H9 (cell line): ENCODE data around the gene TTR. TPM values are rescaled to one million over a fixed set of nuclear protein-coding genes. Genes with fewer than 3 reads are reported as not detected.

Source experiments
- DNase-seq: peaks from one replicate; pipeline ENCODE4 v3.0.0-alpha.2; 2017
- H2AFZ ChIP-seq: one replicate; pipeline ENCODE4 v1.6.1; 2013; ENCODE audit warnings: mild to moderate bottlenecking, low read length, control low read depth, moderate library complexity
- H2AK5ac ChIP-seq: 2 replicates; pipeline ENCODE4 v1.6.1; 2013; ENCODE audit warnings: low read length, control low read depth, mixed read lengths; ENCODE audit not compliant: insufficient read length
- H2BK120ac ChIP-seq: one replicate; pipeline ENCODE4 v1.6.1; 2013; ENCODE audit warnings: low read depth, mild to moderate bottlenecking, low read length, control low read depth, inconsistent platforms; ENCODE audit not compliant: poor library complexity, severe bottlenecking
- H2BK12ac ChIP-seq: 2 replicates; pipeline ENCODE4 v1.6.1; 2013; ENCODE audit warnings: low read length, control low read depth, mixed read lengths, low read depth; ENCODE audit not compliant: insufficient read length
- H2BK15ac ChIP-seq: 2 replicates; pipeline ENCODE4 v1.6.1; 2013; ENCODE audit warnings: low read depth, low read length, control low read depth
- H2BK20ac ChIP-seq: one replicate; pipeline ENCODE4 v1.6.1; 2013; ENCODE audit warnings: low read depth, mild to moderate bottlenecking, low read length, control low read depth, inconsistent platforms; ENCODE audit not compliant: poor library complexity, severe bottlenecking
- H2BK5ac ChIP-seq: 2 replicates; pipeline ENCODE4 v1.6.1; 2013; ENCODE audit warnings: low read length, control low read depth, mixed read lengths; ENCODE audit not compliant: insufficient read length
- H3K14ac ChIP-seq: 2 replicates; pipeline ENCODE4 v1.6.1; 2013; ENCODE audit warnings: low read length, control low read depth; ENCODE audit not compliant: insufficient read depth
- H3K18ac ChIP-seq: 2 replicates; pipeline ENCODE4 v1.6.1; 2013; ENCODE audit warnings: low read depth, mild to moderate bottlenecking, mixed read lengths, low read length, control low read depth; ENCODE audit not compliant: insufficient read length
- H3K23ac ChIP-seq: 2 replicates; pipeline ENCODE4 v1.6.1; 2013; ENCODE audit warnings: low read length, control low read depth, mixed read lengths, low read depth; ENCODE audit not compliant: insufficient read length
- H3K23me2 ChIP-seq: 2 replicates; pipeline ENCODE4 v1.6.1; 2013; ENCODE audit warnings: low read depth, mild to moderate bottlenecking, mixed read lengths, low read length, control low read depth; ENCODE audit not compliant: insufficient read length, poor library complexity, severe bottlenecking
- H3K27ac ChIP-seq: 2 replicates; pipeline ENCODE4 v1.5.1; 2013; ENCODE audit warnings: low read length, control low read depth, mixed read lengths, low read depth; ENCODE audit not compliant: insufficient read length
- H3K27me3 ChIP-seq: 2 replicates; pipeline ENCODE4 v1.6.1; 2013; ENCODE audit warnings: low read length, control low read depth, inconsistent platforms; ENCODE audit not compliant: insufficient read depth
- H3K4ac ChIP-seq: 2 replicates; pipeline ENCODE4 v1.6.1; 2013; ENCODE audit warnings: low read depth, mild to moderate bottlenecking, control low read depth, inconsistent platforms, low read length, moderate library complexity
- H3K4me1 ChIP-seq: 2 replicates; pipeline ENCODE4 v1.6.1; 2013; ENCODE audit warnings: low read length, control low read depth, inconsistent platforms; ENCODE audit not compliant: insufficient read depth
- H3K4me2 ChIP-seq: 2 replicates; pipeline ENCODE4 v1.6.1; 2013; ENCODE audit warnings: low read length, control low read depth, mixed read lengths; ENCODE audit not compliant: insufficient read length, insufficient read depth
- H3K56ac ChIP-seq: 2 replicates; pipeline ENCODE4 v1.6.1; 2013; ENCODE audit warnings: low read depth, mild to moderate bottlenecking, mixed read lengths, low read length, control low read depth; ENCODE audit not compliant: insufficient read length
- H3K79me1 ChIP-seq: 2 replicates; pipeline ENCODE4 v1.6.1; 2013; ENCODE audit warnings: low read depth, mild to moderate bottlenecking, moderate library complexity, low read length, control low read depth, inconsistent platforms; ENCODE audit not compliant: insufficient read depth, poor library complexity, severe bottlenecking
- H3K79me2 ChIP-seq: 2 replicates; pipeline ENCODE4 v1.6.1; 2013; ENCODE audit warnings: low read length, control low read depth, inconsistent platforms; ENCODE audit not compliant: insufficient read depth
- H3K9ac ChIP-seq: 2 replicates; pipeline ENCODE4 v1.6.1; 2013; ENCODE audit warnings: low read length, control low read depth, mixed read lengths; ENCODE audit not compliant: insufficient read length; ENCODE audit errors: extremely low read depth
- H3K9me3 ChIP-seq: one replicate; pipeline ENCODE4 v1.6.1; 2013; ENCODE audit warnings: low read depth, low read length, inconsistent platforms; ENCODE audit not compliant: control insufficient read depth
- H3T11ph ChIP-seq: one replicate; pipeline ENCODE4 v1.6.1; 2013; ENCODE audit warnings: mild to moderate bottlenecking, low read length, control low read depth, inconsistent platforms
- H4K20me1 ChIP-seq: one replicate; pipeline ENCODE4 v1.6.1; 2013; ENCODE audit not compliant: control insufficient read depth, insufficient read length, insufficient read depth
- H4K5ac ChIP-seq: 2 replicates; pipeline ENCODE4 v1.6.1; 2013; ENCODE audit warnings: low read depth, mild to moderate bottlenecking, mixed read lengths, low read length, control low read depth; ENCODE audit not compliant: insufficient read length
- H4K8ac ChIP-seq: replicated peaks from 2 replicates; pipeline ENCODE4 v1.6.1; 2013; ENCODE audit warnings: low read length, control low read depth, mixed read lengths, low read depth; ENCODE audit not compliant: insufficient read length
- H4K91ac ChIP-seq: 2 replicates; pipeline ENCODE4 v1.6.1; 2013; ENCODE audit warnings: low read depth, mild to moderate bottlenecking, moderate library complexity, mixed read lengths, low read length, control low read depth; ENCODE audit not compliant: insufficient read length
- H3K27ac Mint-ChIP-seq, 3 experiments: 2 replicates in 2 of 3; 3 replicates in 1 of 3; pipeline ENCODE4 v1.8.0; 2020 to 2021; ENCODE audit warnings: mixed read lengths in 3 of 3, mild to moderate bottlenecking in 1 of 3, moderate library complexity in 1 of 3
- H3K27me3 Mint-ChIP-seq: 2 replicates; pipeline ENCODE4 v1.8.0; 2021; ENCODE audit warnings: low read depth, mild to moderate bottlenecking, moderate library complexity, mixed read lengths
- H3K36me3 Mint-ChIP-seq, 3 experiments: 2 replicates in 2 of 3; 3 replicates in 1 of 3; pipeline ENCODE4 v1.8.0; 2020 to 2021; ENCODE audit warnings: low read depth in 3 of 3, mixed read lengths in 3 of 3; ENCODE audit not compliant: insufficient read depth in 1 of 3
- H3K4me1 Mint-ChIP-seq, 2 experiments: 2 replicates each; pipeline ENCODE4 v1.8.0; 2020; ENCODE audit warnings: mixed read lengths in 2 of 2
- H3K4me3 Mint-ChIP-seq, 2 experiments: 2 replicates in 1 of 2; 3 replicates in 1 of 2; pipeline ENCODE4 v1.8.0; 2020 to 2021; ENCODE audit warnings: mild to moderate bottlenecking in 2 of 2, mixed read lengths in 2 of 2, moderate library complexity in 1 of 2
- H3K9me3 Mint-ChIP-seq, 2 experiments: 2 replicates in 1 of 2; 3 replicates in 1 of 2; pipeline ENCODE4 v1.8.0; 2020; ENCODE audit warnings: mild to moderate bottlenecking in 2 of 2, mixed read lengths in 2 of 2, moderate library complexity in 1 of 2
- WGBS: extraction: QIAGEN DNeasy Blood & Tissue Kit; methylation state at CpG from one replicate; pipeline ENCODE4 v1.1.7; 2013; ENCODE audit warnings: missing lambda C conversion rate, low lambda C conversion rate, mixed read lengths; ENCODE audit not compliant: insufficient read length; ENCODE audit errors: extremely low coverage; 5-methylcytosine and 5-hydroxymethylcytosine counted together
- total RNA-seq: library from RNA; stranded (reverse); gene quantifications from 2 replicates; pipeline ENCODE4 v1.2.1, GENCODE V29; 2021
- TF ChIP-seq, protein P1 (sequence below): fragments of 200-600 bp; sonication (generic); conservative IDR thresholded peaks from 3 replicates; pipeline ENCODE4 v1.8.0; 2021; ENCODE audit warnings: antibody characterized with exemption, mild to moderate bottlenecking

The TTR gene
- total RNA-seq, 1 experiment from 2014 or later = not detected

GRCh38 chr18:31586616-31587015 is 5.1 kb upstream of the TTR start:
- Histone ChIP-seq H2BK120ac (no peak overlapping the region), H3T11ph (no peak overlapping the region)

More at GRCh38 chr18:31586616-31587015, 5.1 kb upstream of the TTR start:
- Histone ChIP-seq H3K23ac (no peak overlapping the region), H4K5ac (no peak overlapping the region), H2AK5ac (no peak overlapping the region), H3K79me2 (no peaks in the 10 kb centered on the region), H3K4ac (no peak overlapping the region), H3K79me1 (no peaks in the 10 kb centered on the region), H2BK15ac (no peak overlapping the region), H2BK5ac (no peak overlapping the region), H3K9ac (no peak overlapping the region), H2BK20ac (no peak overlapping the region), H3K9me3 (no peaks in the 10 kb centered on the region), H3K23me2 (no peaks in the 10 kb centered on the region), H4K8ac (no peak overlapping the region), H2AFZ (no peak overlapping the region), H4K91ac (no peak overlapping the region), H3K4me2 (no peak overlapping the region), H3K56ac (no peak overlapping the region), H3K27me3 (no peaks in the 10 kb centered on the region), H3K4me1 (no peaks in the 10 kb centered on the region), H3K27ac (no peak overlapping the region), H3K14ac (no peak overlapping the region), H4K20me1 (no peaks in the 10 kb centered on the region), H3K18ac (no peak overlapping the region), H2BK12ac (no peak overlapping the region)
- H3K9me3 Mint-ChIP-seq = no peaks in the 10 kb centered on the region
- peaks cover 0 to 2% of the 10 kb centered on the region in 2 experiments; a peak in 1 of 4 replicates for H3K4me1 Mint-ChIP-seq
- DNase-seq = no peak
- H3K4me3 Mint-ChIP-seq = no peak overlapping the region
- no peaks in the 10 kb centered on the region for H3K36me3 Mint-ChIP-seq
- no peaks in the 10 kb centered on the region for H3K27me3 Mint-ChIP-seq
- TF ChIP-seq, protein P1, sequence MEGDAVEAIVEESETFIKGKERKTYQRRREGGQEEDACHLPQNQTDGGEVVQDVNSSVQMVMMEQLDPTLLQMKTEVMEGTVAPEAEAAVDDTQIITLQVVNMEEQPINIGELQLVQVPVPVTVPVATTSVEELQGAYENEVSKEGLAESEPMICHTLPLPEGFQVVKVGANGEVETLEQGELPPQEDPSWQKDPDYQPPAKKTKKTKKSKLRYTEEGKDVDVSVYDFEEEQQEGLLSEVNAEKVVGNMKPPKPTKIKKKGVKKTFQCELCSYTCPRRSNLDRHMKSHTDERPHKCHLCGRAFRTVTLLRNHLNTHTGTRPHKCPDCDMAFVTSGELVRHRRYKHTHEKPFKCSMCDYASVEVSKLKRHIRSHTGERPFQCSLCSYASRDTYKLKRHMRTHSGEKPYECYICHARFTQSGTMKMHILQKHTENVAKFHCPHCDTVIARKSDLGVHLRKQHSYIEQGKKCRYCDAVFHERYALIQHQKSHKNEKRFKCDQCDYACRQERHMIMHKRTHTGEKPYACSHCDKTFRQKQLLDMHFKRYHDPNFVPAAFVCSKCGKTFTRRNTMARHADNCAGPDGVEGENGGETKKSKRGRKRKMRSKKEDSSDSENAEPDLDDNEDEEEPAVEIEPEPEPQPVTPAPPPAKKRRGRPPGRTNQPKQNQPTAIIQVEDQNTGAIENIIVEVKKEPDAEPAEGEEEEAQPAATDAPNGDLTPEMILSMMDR = no peak
- no CpG with 5 or more reads among the region's 5 CpGs for WGBS
- H3K27ac Mint-ChIP-seq = no peak overlapping the region
